ENCODE data around the gene CDKAL1.
"Not testable (repeated sequence)": the region's sequence is repeated elsewhere in the genome, so short reads cannot be mapped to it uniquely, and the experiment has no call there.

The CDKAL1 gene

DNA sequence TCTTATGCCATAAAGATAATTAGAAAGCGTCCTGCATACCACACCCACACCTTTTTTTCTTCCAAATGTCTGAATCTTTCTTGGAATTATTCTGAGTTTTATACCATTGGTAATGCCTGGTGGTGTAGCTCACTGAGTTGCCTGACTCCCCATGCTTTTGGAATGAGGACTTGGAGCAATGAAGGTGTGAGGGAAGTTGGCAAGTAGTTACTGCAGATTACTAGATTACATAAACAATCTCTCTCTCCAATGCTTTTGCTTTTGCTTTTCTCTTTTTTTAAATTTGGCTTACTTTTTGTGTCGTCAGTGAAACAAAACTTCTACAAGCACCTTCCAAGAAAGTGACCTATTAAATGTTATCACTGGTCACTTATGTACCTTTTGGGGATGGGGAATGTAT lies 653.2 kb downstream of the CDKAL1 start:
- DNase-seq (ENCODE audit: extremely low read depth in 1 of 2, low read depth in 1 of 2): no peak

DNA sequence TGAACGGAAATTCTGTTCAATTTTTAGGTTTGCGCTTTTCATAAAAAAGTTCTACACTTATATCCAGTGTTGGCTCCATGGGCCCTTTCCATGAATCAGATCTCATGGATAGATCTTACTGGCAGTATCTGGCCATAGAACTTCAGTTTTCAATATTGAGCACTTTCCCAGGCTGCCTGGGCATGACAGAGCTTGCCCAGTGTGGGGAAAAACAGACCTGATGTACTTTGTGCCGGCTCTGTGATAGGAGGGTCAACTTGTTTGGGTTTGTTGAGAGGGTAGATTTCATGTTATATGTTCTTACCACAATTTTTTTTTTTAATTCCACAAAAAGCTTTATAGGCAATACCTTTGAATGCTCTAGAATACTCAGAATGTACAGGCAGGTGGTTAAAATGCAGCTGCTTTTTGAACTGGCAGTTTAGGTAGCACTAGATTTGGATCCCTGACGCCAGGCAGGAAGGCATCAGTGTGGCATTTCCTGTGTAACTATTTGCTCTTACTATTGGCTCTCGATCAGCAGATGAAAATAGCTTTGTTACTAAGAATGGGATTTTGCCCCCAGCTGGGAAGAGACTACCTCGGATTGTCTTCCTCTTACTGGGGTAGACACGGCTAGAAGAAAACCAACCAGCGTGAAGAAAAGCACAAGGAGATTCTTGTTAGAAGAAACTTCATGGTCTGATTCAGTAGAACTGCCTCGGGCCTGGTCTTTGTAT lies 654.4 kb downstream of the CDKAL1 start:
- DNase-seq (ENCODE audit: extremely low read depth in 1 of 2, low read depth in 1 of 2): no peak

DNA sequence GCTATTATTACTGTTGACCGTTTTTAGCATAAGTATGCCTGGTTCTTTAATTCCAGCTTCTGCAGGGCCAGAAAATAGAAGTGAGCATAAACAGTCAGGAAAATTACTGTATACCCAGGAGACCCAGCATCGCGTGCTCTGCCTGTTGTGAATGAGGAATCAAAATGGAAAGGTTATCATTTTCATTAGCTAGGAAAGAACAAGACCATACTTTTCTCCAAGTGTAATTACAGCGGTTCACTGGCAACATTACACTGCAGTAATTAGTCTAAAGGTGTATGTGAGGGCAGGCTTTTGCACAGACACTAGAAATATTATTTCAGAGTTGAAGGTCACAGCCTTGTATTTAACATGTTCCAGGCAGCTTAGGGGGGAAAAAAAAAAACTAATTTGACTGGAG lies 655.5 kb downstream of the CDKAL1 start:
- DNase-seq (ENCODE audit: extremely low read depth in 1 of 2, low read depth in 1 of 2): no peak

DNA sequence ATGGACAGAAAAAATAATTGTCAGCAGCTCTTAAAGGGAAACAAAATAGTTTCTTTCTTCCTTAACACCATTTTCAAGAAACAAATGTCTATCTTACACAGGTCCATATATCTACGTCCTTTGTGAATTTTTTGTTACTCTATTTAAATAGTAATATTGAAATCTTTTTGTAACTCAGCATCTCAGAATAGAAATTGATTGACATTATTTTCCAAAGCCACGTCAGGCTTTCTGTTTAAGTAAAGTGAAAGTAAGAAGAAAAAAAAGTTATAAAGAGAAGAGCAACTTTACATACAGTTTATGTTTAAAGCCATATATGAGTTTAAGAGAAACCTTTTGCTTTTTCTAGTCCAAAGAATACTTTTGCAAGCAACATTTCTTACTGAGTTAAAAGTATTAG lies 656.4 kb downstream of the CDKAL1 start:
- DNase-seq (ENCODE audit: extremely low read depth in 1 of 2, low read depth in 1 of 2): no peak

DNA sequence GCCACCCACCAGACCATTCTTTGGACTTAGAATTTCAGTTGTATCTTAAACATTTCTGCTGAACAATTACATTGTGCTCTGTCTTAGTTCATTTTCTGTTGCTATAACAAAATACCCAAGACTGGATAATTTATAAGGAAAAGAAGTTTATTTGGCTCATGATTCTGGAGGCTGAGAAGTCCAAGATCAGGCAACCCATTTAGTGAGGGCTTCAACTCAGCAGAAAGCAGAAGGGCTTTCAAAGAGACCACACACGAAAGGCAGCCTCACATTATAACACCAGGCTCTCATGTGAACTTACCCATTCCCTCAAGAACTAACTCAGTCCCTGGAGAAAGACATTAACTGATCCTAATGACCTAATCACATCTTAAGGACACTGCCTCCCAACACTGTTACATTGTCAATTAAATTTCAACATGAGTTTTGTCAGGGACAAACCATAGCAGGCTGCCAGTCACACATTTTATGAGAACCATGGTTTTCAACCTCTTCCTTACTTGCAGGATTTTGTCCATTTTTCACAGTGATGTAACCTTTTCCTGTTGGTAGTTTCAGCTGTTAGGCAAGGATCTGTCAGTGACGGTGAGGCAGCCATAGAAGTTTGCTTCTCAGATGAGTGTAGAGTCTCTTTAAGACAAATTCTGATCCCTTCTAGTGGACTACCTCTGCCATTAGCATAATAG lies 659.7 kb downstream of the CDKAL1 start:
- no peak for DNase-seq (ENCODE audit: extremely low read depth in 1 of 2, low read depth in 1 of 2)

DNA sequence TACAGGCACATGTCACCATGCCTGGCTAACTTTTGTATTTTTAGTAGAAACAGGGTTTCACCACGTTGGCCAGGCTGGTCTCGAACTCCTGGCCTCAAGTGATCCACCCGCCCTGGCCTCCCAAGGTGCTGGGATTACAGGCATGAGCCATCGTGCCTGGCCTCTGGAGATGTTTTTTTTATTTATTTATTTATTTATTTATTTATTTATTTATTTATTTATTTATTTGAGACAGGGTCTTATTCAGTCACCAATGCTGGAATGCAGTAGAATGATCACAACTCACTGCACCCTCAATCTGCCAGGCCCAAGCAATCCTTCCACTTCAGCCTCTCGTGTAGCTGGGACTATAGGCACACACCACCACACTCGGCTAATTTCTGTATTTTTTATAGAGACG lies 661.0 kb downstream of the CDKAL1 start:
- DNase-seq (ENCODE audit: extremely low read depth in 1 of 2, low read depth in 1 of 2): not testable (repeated sequence)

DNA sequence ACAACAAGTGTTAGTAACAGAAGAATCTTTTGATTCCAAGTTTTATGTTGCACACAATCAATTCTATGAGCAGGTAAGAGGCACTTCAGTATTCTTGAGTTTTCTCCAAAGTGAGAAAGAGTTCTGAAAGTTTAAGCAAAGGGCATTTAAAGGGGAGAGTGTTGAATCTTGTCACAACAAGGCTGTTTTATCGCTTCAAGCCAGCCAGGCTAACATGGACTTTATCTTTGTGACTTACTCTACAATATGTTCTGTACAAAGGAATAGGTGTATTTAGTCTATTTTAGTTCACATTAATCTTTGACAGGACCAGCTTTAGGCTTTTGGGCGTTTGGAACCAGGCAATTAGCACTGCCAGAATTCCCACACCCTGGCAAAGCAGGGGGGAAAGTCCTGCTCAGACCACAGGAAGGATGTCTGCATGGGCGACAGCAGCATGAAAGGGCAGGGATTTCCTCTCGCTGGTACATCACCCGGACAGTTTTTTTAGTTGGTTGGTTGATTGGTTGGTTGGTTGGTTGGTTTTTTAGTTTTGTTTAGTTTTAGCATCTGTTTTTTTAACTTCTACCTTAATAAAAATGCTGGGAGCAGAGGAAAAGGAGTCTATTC lies 663.9 kb downstream of the CDKAL1 start:
- DNase-seq (ENCODE audit: extremely low read depth in 1 of 2, low read depth in 1 of 2): no peak

DNA sequence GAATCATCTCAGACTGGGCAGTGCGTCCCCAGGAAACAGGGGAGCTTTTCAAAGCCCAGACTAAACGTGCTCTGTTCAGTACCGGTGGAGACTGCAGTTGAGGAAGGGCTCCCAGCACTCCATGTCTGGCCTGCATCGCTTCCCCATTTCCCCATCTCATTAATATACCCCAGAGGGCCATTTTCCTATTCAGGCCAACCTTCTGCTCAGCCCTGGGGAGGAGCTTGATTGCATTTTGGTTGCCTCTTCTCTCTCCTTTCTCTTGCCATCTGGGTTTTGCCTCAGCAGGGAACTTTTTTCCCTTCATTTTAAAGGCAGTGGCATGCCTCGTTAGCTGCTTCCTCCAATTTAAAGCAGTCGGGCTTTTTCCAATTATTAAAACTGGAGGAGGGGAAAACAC lies 665.0 kb downstream of the CDKAL1 start:
- DNase-seq (ENCODE audit: extremely low read depth in 1 of 2, low read depth in 1 of 2): no peak

DNA sequence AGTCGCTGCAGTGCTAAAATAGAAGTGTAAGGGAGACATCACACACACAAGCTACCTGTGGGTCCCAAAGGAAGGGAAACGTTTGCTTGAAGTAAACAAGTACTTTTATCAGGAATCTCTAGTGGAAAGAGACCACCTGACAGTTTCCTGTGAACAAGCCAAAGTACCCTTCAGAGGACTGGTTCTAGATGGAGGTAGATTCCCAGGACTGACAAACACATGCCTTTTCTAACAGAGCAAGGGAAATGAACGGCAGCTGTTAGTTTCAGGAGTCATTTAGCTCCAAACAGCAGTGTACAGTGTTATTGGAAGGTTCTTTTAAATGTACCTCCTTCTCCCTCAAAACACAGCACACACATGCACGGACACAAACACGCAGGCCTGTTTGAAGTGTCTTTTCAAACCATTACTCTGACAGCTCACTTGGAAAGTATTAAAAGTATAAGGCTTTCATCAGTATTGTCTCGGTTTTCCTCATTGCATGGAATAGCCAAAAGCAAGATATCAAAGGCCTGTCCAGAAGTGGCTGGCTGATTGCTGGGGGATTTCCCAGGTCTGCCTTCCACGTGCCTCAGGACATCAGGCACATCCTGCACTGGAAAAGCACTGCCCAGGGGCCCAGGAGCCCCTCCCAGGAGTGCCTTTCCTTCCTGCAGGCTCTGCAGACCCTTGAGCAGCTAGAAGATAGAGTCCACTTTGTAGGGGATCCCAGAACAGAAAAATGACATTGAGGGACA lies 666.0 kb downstream of the CDKAL1 start:
- no peak for DNase-seq (ENCODE audit: extremely low read depth in 1 of 2, low read depth in 1 of 2)

DNA sequence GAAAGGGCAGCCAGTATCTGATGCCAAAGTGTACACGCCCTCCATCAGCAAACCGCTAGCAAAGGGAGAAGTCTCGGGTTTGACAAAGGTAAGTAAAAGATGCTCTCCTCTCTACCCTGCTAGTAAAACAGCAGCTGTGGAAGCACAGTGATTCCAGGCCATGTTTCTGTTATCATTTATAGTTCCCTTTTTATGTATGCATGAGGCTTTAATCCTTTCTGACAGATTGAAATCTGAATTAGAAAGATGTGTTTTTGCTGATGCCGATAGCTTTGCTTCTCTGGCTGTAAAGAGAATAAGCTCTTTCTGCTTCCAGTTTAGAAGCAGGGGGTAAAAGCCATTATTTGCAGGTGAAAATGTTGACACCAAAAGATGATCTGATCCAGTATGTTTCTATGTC lies 666.9 kb downstream of the CDKAL1 start:
- DNase-seq (ENCODE audit: extremely low read depth in 1 of 2, low read depth in 1 of 2): no peak

DNA sequence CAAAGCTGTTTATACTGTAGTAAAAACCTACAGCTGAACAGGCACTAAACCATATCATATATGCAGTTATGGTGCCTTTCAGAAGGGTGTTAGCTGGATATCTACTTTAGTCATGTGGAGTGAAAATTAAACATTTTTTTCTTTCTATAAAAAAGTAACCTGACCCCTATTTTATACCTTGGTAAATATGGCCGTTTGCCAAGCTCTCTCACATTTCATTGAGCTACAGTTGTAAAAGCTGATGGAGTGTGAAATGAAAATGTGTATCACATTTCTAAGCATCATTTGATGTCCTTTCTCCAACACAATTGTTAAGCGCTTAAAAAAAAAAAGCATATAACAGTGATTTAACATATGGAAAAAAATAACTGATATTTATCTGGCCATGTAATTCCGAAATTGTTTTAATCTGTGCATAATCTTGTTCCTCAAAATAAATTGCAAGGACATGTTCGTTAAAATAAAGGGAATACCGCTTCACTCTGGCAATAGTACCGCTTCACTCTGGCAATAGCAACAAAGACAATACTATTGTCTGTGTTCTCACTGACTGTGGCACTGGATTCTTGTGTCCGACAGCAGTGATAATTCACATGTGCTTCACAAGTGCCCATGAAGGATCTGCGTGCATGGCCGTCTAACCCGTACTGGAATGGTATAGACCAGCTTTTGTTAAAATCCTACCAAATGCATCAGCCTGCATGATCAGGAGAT lies 667.5 kb downstream of the CDKAL1 start:
- no peak for DNase-seq (ENCODE audit: extremely low read depth in 1 of 2, low read depth in 1 of 2)

DNA sequence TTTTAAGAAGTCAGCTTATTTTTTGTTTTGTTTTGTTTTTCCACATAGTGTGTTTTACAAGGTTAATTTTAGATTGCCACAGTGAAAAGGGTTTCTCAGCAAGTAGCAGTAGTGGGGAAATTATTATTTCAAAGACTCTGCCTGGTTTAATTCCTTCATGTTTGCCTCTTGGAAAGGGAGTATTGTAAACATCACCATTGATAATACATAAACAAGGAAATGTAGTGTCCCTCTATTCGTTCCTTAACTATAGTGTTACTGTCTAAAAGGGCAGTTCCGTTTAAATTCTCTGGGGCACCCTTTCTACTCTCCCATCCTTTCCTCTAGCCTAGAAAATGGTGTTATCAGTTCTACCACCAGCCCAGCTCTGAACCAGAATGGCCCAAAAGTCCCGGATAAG lies 668.3 kb downstream of the CDKAL1 start:
- DNase-seq (ENCODE audit: extremely low read depth in 1 of 2, low read depth in 1 of 2): no peak

DNA sequence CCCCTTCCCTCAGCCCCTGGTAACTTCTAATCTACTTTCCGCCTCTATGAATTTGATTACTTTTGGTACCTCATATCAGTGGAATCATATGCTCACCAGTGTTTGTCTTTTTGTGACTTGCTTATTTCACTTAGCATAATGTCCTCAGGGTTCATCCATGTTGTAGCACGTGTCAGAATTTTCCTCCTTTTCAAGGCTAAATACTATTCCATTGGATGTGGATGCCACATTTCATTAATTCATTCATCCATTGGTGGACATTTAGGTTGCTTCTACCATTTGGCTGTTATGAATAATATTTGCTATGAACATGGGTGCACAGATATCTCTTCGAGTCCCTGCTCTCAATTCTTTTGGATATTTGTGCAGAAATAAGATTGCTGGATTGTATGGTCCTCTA lies 670.7 kb downstream of the CDKAL1 start:
- no peak for DNase-seq (ENCODE audit: extremely low read depth in 1 of 2, low read depth in 1 of 2)

DNA sequence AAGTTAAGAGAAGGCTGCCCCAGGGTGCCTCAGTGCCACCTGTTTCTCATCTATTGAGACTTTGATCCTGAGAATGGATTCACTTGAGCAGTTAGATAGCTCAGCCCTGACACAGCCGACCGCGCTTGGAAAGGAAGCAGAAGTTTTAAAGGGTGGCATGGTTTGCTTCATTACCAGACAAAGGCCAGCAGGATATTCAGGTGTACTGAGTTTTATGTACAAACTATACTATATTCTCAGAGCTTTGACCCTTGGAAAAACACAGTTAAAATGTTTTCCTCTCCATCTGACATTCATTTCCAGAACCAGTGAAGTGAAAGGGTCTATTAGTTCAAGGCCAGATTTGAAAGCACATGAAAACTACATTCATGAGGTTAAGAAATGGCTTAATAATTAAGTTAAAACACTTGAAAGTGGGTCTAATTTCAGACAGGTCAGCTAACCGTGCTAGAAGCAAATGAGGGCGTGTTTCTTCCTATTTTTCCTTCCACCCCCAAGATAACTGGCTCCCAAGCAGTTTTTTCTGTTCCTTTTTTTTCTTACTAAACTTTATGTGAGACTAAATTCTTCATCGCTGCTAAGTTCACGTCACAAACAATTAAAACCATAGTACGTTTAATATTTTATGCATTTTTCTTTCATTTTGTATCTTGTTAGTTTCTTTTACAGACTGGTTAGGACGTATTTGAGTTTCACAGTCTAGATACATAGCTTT lies 674.0 kb downstream of the CDKAL1 start:
- DNase-seq (ENCODE audit: extremely low read depth in 1 of 2, low read depth in 1 of 2): no peak

DNA sequence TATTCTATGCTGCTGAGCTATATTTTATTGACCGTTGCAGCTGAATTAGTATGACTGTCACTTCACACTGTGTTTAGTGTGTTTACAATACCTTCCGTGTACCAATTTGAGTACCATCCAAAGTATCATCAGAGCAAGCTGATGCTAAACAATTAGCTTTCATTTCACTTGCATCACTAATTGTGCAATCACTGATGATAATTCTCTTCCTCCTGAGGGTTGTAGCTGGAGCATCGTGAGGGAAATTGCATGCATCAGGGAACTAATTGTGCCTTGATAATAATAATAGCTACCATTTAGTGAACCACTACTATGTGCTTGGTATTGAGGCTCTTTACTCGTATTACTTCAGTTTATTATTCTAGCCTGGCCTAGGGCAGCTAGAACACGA lies 674.5 kb downstream of the CDKAL1 start:
- DNase-seq (ENCODE audit: extremely low read depth in 1 of 2, low read depth in 1 of 2): no peak

DNA sequence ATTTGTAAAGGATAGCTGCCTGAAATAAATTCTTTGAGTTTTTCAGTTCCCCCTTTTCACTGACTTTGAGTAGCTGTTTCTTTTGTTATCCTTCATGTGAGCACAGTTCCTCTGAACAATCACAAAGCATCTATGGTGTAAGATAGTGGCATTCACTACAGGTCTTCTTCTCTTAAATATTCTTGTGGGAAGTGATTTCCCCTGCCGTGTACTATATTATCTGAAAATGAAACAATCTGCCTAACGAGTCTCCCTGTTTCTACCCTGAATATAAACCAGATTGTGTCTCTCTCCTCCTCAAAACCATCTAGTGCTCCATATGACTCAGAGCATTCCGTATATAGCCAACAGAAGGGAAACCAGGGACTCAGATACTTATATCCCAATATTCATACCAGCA lies 679.2 kb downstream of the CDKAL1 start:
- DNase-seq (ENCODE audit: extremely low read depth in 1 of 2, low read depth in 1 of 2): no peak

DNA sequence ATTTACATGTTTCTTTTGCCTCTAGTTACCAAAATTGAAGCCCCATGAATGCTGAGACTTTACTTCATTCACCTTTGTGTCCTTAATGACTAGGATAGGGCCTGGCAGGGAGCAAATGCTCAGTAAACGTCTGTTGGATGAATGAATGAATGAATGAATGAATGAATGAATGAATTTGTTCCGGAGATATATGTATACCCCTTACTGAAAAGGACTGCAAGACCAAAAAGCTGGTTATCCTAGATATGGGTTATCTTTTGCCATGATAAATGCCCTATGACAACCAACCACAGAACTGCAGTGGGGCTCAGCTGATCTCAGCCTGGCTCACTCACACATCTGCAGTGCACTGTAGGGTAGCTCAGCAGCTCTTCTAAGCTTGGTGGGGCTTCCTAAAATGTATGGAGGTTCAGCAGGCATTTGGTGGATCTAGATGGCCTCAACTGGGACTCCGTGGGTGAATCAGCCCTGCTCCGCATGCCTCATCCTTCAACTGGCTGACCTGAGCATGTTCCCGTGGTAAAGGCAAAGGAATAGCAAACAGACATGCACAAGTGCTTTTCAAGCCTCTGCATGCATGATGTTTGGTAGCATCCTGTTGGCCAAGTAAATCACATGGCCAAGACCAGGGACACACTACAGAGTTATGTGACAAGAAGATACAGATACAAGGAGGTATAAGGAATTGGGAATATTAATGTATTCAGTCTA lies 680.6 kb downstream of the CDKAL1 start:
- DNase-seq (ENCODE audit: extremely low read depth in 1 of 2, low read depth in 1 of 2): no peak

DNA sequence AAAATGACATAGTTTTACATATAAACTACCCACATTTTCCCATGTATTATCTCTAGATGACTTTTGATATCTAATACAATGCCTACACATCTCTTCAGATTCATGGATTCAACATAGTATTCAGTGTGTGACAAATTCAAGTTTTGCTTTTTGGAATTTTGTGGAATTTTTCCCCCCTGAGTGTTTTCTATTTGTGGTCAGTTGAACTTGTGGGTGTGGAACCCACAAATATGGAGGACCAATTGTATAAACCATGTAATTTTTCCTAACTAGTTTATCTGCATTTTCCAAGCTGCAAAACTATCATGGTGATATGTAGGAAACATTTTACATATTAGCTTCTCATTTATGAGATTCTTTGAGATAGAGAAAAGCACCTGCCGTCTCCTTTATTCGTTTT lies 685.0 kb downstream of the CDKAL1 start:
- DNase-seq (ENCODE audit: extremely low read depth in 1 of 2, low read depth in 1 of 2): no peak

DNA sequence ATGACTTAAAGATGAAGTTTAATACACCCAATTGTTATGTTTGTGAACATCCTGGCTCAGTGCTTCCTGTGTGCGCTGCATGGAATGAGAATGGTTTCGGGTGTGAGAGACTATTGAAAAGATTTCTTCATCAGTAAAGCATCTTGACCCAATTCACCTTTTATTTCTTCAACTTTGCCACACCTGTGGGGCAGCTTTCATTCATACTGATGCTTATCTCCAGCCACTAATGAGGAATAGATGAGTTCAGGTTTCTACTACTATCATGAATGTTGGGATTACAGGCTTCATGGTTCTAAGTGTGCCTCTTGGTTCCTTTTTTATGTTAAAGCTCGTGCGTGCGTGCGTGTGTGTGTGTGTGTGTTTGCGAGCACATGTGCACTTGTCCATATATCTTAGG lies 685.6 kb downstream of the CDKAL1 start:
- no peak for DNase-seq (ENCODE audit: extremely low read depth in 1 of 2, low read depth in 1 of 2)

Data from activated CD8-positive, alpha-beta memory T cell treated with anti-CD3 and anti-CD28 coated beads for 1 hour (primary cell).